ENCODE measurements around the gene LDHA. TPM values are rescaled to one million over a fixed set of nuclear protein-coding genes. Genes with fewer than 3 reads are reported as not detected.
"Not testable (repeated sequence)": the region's sequence is repeated elsewhere in the genome, so short reads cannot be mapped to it uniquely, and the experiment has no call there.

The LDHA gene
- polyA plus RNA-seq, 2 donors = 269 to 530 TPM

- no peaks in the 10 kb centered on the region for H3K9me3 ChIP-seq (ENCODE audit: control insufficient read depth in 2 of 2, insufficient read depth in 1 of 2, low read depth in 1 of 2, low read length in 1 of 2)
- no peaks in the 10 kb centered on the region for H3K36me3 ChIP-seq (ENCODE audit: control insufficient read depth in 2 of 2, insufficient read depth in 2 of 2, low read length in 1 of 2)
- H3K4me1 ChIP-seq (ENCODE audit: control insufficient read depth in 2 of 2, insufficient read depth in 2 of 2, low read length in 1 of 2) = peaks cover 0 to 2% of the 10 kb centered on the region in 2 donors
- H3K27ac ChIP-seq (ENCODE audit: low read depth in 2 of 2, low read length in 1 of 2) = peak overlapping the region in 1 of 2 donors; percentile 5
- H3K4me3 ChIP-seq (ENCODE audit: low read depth in 1 of 2, low read length in 2 of 2) = no peak overlapping the region
- H3K27me3 ChIP-seq (ENCODE audit: control insufficient read depth in 1 of 2, insufficient read depth in 2 of 2, low read length in 2 of 2) = no peaks in the 10 kb centered on the region
- 48 to 62% methylated on average over 4 of the region's 4 CpGs for WGBS, 2 donors
Observed at GRCh38 chr11:18392434-18393321, 1.7 kb upstream of the LDHA start.

GRCh38 chr11:18393581-18394274 is 635 bp upstream of the LDHA start:
- Histone ChIP-seq H3K4me3 (ENCODE audit: low read depth in 1 of 2, low read length in 2 of 2) (peak overlapping the region; percentile 76 to 86), H3K4me1 (ENCODE audit: control insufficient read depth in 2 of 2, insufficient read depth in 2 of 2, low read length in 1 of 2) (peaks cover 0 to 2% of the 10 kb centered on the region in 2 donors), H3K27ac (ENCODE audit: low read depth in 2 of 2, low read length in 1 of 2) (peak overlapping the region; percentile 91 to 97), H3K9me3 (ENCODE audit: control insufficient read depth in 2 of 2, insufficient read depth in 1 of 2, low read depth in 1 of 2, low read length in 1 of 2) (no peaks in the 10 kb centered on the region), H3K36me3 (ENCODE audit: control insufficient read depth in 2 of 2, insufficient read depth in 2 of 2, low read length in 1 of 2) (no peaks in the 10 kb centered on the region), H3K27me3 (ENCODE audit: control insufficient read depth in 1 of 2, insufficient read depth in 2 of 2, low read length in 2 of 2) (no peaks in the 10 kb centered on the region)
- 72% methylated on average over 22 of the region's 22 CpGs for WGBS, 2 donors

- no peaks in the 10 kb centered on the region for H3K27me3 ChIP-seq (ENCODE audit: control insufficient read depth in 1 of 2, insufficient read depth in 2 of 2, low read length in 2 of 2)
- H3K36me3 ChIP-seq (ENCODE audit: control insufficient read depth in 2 of 2, insufficient read depth in 2 of 2, low read length in 1 of 2) = peaks cover 3 to 5% of the 10 kb centered on the region in 2 donors
- H3K4me1 ChIP-seq (ENCODE audit: control insufficient read depth in 2 of 2, insufficient read depth in 2 of 2, low read length in 1 of 2) = peaks cover 0 to 2% of the 10 kb centered on the region in 2 donors
- H3K9me3 ChIP-seq (ENCODE audit: control insufficient read depth in 2 of 2, insufficient read depth in 1 of 2, low read depth in 1 of 2, low read length in 1 of 2) = no peaks in the 10 kb centered on the region
- H3K27ac ChIP-seq (ENCODE audit: low read depth in 2 of 2, low read length in 1 of 2) = peak overlapping the region; percentile 97 to 99
- 1 to 2% methylated on average over 36 of the region's 36 CpGs for WGBS, 2 donors
- H3K4me3 ChIP-seq (ENCODE audit: low read depth in 1 of 2, low read length in 2 of 2) = peak overlapping the region; percentile 76 to 86
Observed at GRCh38 chr11:18394928-18395734, 768 bp downstream of the LDHA start.

- Histone ChIP-seq H3K4me1 (ENCODE audit: control insufficient read depth in 2 of 2, insufficient read depth in 2 of 2, low read length in 1 of 2) (peaks cover 0 to 2% of the 10 kb centered on the region in 2 donors), H3K36me3 (ENCODE audit: control insufficient read depth in 2 of 2, insufficient read depth in 2 of 2, low read length in 1 of 2) (peaks cover 3 to 7% of the 10 kb centered on the region in 2 donors), H3K9me3 (ENCODE audit: control insufficient read depth in 2 of 2, insufficient read depth in 1 of 2, low read depth in 1 of 2, low read length in 1 of 2) (no peaks in the 10 kb centered on the region), H3K4me3 (ENCODE audit: low read depth in 1 of 2, low read length in 2 of 2) (peak overlapping the region; percentile 76 to 86), H3K27me3 (ENCODE audit: control insufficient read depth in 1 of 2, insufficient read depth in 2 of 2, low read length in 2 of 2) (no peaks in the 10 kb centered on the region), H3K27ac (ENCODE audit: low read depth in 2 of 2, low read length in 1 of 2) (peak overlapping the region; percentile 97 to 99)
- WGBS, 2 donors = 0 to 1% methylated on average over 46 of the region's 46 CpGs
Observed at GRCh38 chr11:18395735-18396504, 1.6 kb downstream of the LDHA start.

- H3K36me3 ChIP-seq (ENCODE audit: control insufficient read depth in 2 of 2, insufficient read depth in 2 of 2, low read length in 1 of 2) = peaks cover 3 to 11% of the 10 kb centered on the region in 2 donors
- WGBS, 2 donors = 96 to 97% methylated on average over 3 of the region's 3 CpGs
Observed at GRCh38 chr11:18397921-18398320, 3.6 kb downstream of the LDHA start.

GRCh38 chr11:18401077-18401476 is 6.7 kb downstream of the LDHA start:
- not testable (repeated sequence) for H3K27me3 ChIP-seq (ENCODE audit: control insufficient read depth in 1 of 2, insufficient read depth in 2 of 2, low read length in 2 of 2); H3K4me1 ChIP-seq (ENCODE audit: control insufficient read depth in 2 of 2, insufficient read depth in 2 of 2, low read length in 1 of 2); H3K9me3 ChIP-seq (ENCODE audit: control insufficient read depth in 2 of 2, insufficient read depth in 1 of 2, low read depth in 1 of 2, low read length in 1 of 2); H3K4me3 ChIP-seq (ENCODE audit: low read depth in 1 of 2, low read length in 2 of 2); H3K27ac ChIP-seq (ENCODE audit: low read depth in 2 of 2, low read length in 1 of 2)
- peaks cover 3 to 20% of the 10 kb centered on the region in 2 donors for H3K36me3 ChIP-seq (ENCODE audit: control insufficient read depth in 2 of 2, insufficient read depth in 2 of 2, low read length in 1 of 2)
- WGBS, 2 donors = 94 to 95% methylated on average over 9 of the region's 9 CpGs

More at GRCh38 chr11:18397921-18398320, 3.6 kb downstream of the LDHA start:
- Histone ChIP-seq H3K9me3 (ENCODE audit: control insufficient read depth in 2 of 2, insufficient read depth in 1 of 2, low read depth in 1 of 2, low read length in 1 of 2) (no peaks in the 10 kb centered on the region), H3K27ac (ENCODE audit: low read depth in 2 of 2, low read length in 1 of 2) (no peak overlapping the region), H3K4me1 (ENCODE audit: control insufficient read depth in 2 of 2, insufficient read depth in 2 of 2, low read length in 1 of 2) (no peaks in the 10 kb centered on the region), H3K4me3 (ENCODE audit: low read depth in 1 of 2, low read length in 2 of 2) (no peak overlapping the region), H3K27me3 (ENCODE audit: control insufficient read depth in 1 of 2, insufficient read depth in 2 of 2, low read length in 2 of 2) (no peaks in the 10 kb centered on the region)

GRCh38 chr11:18404062-18404461 is 9.7 kb downstream of the LDHA start:
- Histone ChIP-seq H3K27ac (ENCODE audit: low read depth in 2 of 2, low read length in 1 of 2) (no peak overlapping the region), H3K27me3 (ENCODE audit: control insufficient read depth in 1 of 2, insufficient read depth in 2 of 2, low read length in 2 of 2) (no peaks in the 10 kb centered on the region), H3K36me3 (ENCODE audit: control insufficient read depth in 2 of 2, insufficient read depth in 2 of 2, low read length in 1 of 2) (peaks cover 3 to 23% of the 10 kb centered on the region in 2 donors), H3K4me3 (ENCODE audit: low read depth in 1 of 2, low read length in 2 of 2) (no peak overlapping the region), H3K4me1 (ENCODE audit: control insufficient read depth in 2 of 2, insufficient read depth in 2 of 2, low read length in 1 of 2) (no peaks in the 10 kb centered on the region), H3K9me3 (ENCODE audit: control insufficient read depth in 2 of 2, insufficient read depth in 1 of 2, low read depth in 1 of 2, low read length in 1 of 2) (no peaks in the 10 kb centered on the region)
- 97 to 98% methylated on average over 4 of the region's 4 CpGs for WGBS, 2 donors

- not testable (repeated sequence) for H3K27me3 ChIP-seq (ENCODE audit: control insufficient read depth in 1 of 2, insufficient read depth in 2 of 2, low read length in 2 of 2); H3K4me1 ChIP-seq (ENCODE audit: control insufficient read depth in 2 of 2, insufficient read depth in 2 of 2, low read length in 1 of 2); H3K4me3 ChIP-seq (ENCODE audit: low read depth in 1 of 2, low read length in 2 of 2); H3K27ac ChIP-seq (ENCODE audit: low read depth in 2 of 2, low read length in 1 of 2); H3K9me3 ChIP-seq (ENCODE audit: control insufficient read depth in 2 of 2, insufficient read depth in 1 of 2, low read depth in 1 of 2, low read length in 1 of 2)
- WGBS, 2 donors = 35 to 38% methylated on average over 3 of the region's 3 CpGs
- H3K36me3 ChIP-seq (ENCODE audit: control insufficient read depth in 2 of 2, insufficient read depth in 2 of 2, low read length in 1 of 2) = peaks cover 0 to 14% of the 10 kb centered on the region in 2 donors
Observed at GRCh38 chr11:18407400-18407799, 13.0 kb downstream of the LDHA start.

All from esophagus (tissue), 2 donors.